NCI-H146 treated with DMSO at 0.1 percent for 48 hours (cell line): Measurements from ENCODE around the gene CXXC4.
A peak's percentile ranks its signal among the peaks of the same experiment; 100 is the strongest.

ENCODE experiments used
- DNase-seq: peaks from one replicate; lab custom pipeline; 2025; ENCODE audit not compliant: unreplicated experiment; lab: John Stamatoyannopoulos, UW

Gene CXXC4

GRCh38 chr4:104490096-104490769, 4.5 kb downstream of the CXXC4 start:
- DNase-seq, result no peak

- DNase-seq, result no peak
These were observed 5.0 kb downstream of the CXXC4 start for GRCh38 chr4:104489731-104490095.

- no peak for DNase-seq
These were observed 6.5 kb downstream of the CXXC4 start for GRCh38 chr4:104488151-104488550.

- DNase-seq, result no peak
These were observed 7.8 kb downstream of the CXXC4 start for GRCh38 chr4:104486716-104487504.

- DNase-seq, result no peak
These were observed 19.0 kb downstream of the CXXC4 start for GRCh38 chr4:104475652-104476051.

- DNase-seq, result no peak
These were observed 21.9 kb downstream of the CXXC4 start for GRCh38 chr4:104472766-104473165.

- no peak for DNase-seq
These were observed 23.9 kb downstream of the CXXC4 start for GRCh38 chr4:104470770-104471169.

- DNase-seq, result no peak
These were observed 24.9 kb downstream of the CXXC4 start for GRCh38 chr4:104469794-104470193.

- DNase-seq, result no peak
These were observed 29.1 kb downstream of the CXXC4 start for GRCh38 chr4:104465619-104466018.

GRCh38 chr4:104465201-104465600, 29.5 kb downstream of the CXXC4 start:
- DNase-seq, result no peak

- DNase-seq, result no peak
These were observed 32.1 kb downstream of the CXXC4 start for GRCh38 chr4:104462641-104463040.

GRCh38 chr4:104457308-104457981, 37.2 kb downstream of the CXXC4 start:
- no peak for DNase-seq

GRCh38 chr4:104451573-104451972, 43.1 kb downstream of the CXXC4 start:
- DNase-seq, result no peak

GRCh38 chr4:104449537-104449936, 45.2 kb downstream of the CXXC4 start:
- DNase-seq, result no peak

- peak; percentile 0 for DNase-seq
These were observed 47.4 kb downstream of the CXXC4 start for GRCh38 chr4:104447294-104447693.

GRCh38 chr4:104446431-104447278, 48.0 kb downstream of the CXXC4 start:
- DNase-seq, result peak; percentile 31

GRCh38 chr4:104444685-104445084, 50.0 kb downstream of the CXXC4 start:
- no peak for DNase-seq

GRCh38 chr4:104436542-104436941, 58.2 kb downstream of the CXXC4 start:
- no peak for DNase-seq

- DNase-seq, result no peak
These were observed 65.4 kb downstream of the CXXC4 start for GRCh38 chr4:104429150-104429741.

GRCh38 chr4:104425948-104426347, 68.7 kb downstream of the CXXC4 start:
- no peak for DNase-seq

GRCh38 chr4:104424989-104425388, 69.7 kb downstream of the CXXC4 start:
- DNase-seq, result no peak
